ENCODE data around the gene ZNF593.

The ZNF593 gene

DNA sequence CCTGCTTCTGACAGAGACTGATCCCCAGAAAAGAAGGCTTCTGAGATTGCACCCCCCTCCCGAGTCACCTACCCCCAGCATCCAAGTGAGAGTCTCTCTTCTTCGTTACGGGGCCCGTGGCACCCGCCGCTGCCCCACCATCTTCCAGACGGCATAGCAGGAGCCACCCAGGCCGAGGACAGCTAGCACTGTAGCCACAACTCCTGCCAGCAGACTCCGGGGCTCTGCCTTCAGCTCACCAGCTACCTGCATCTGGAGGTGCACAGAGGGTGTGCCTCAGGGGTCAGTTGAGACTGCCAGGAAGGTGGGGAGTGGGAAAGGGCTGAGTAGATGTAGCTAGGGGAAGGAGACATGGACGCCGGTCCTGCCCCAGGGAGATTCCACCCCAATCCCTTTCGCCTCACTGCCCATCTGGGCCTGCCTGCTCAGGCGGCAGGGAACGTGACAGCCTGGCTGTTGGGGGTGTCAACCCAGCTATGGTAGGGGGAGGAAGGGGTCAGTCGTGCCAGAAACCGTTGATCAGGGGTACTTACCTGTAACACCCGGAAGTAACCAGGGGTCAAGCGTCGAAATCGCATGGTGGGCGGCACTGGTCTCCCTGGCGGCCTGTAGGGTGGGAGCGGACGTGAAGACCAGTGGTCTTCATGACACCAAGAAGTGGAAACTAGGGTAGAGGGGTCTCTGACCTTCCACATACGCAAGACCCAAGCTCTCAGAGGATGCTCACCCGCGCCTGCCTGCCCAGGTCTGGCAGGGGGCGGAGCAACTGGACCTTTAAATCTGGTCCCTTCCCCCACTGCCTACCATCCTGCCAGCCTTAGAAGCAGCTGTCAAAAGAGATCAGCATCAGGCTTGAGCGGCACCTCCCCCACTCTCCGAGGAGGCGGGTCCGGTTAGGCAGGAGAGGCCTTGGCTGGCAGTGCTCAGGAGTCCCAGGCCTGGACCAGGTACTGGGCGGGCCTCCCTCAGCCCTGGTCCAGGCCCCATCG, 1.7 kb downstream of the ZNF593 start, which contains the start of gene ZNF593OS:
Gene ZNF593OS (minus strand): TSS at position 749 of the 989 bp plus-strand sequence. CDS start 171 bp downstream, at position 578.
- POLR2A ChIA-PET: no interaction called here
- TF ChIP-seq CTCF (IDR thresholded peaks at IDR 0.05; ENCODE audit: insufficient read depth, low read length, missing control alignments): no peak
- DNase-seq (ENCODE audit: low read depth, low spot score): no peak
- peak within 1 kb of the TSS; percentile 93 for H3K4me3 ChIP-seq (ENCODE audit: low read depth, low read length)
- CTCF ChIA-PET: interaction anchor here (0.7 to 6.1 kb wide), 10 partner anchors 9 to 193 kb away, joined by 3 to 39 read pairs (median 8); partner anchors contain the start of gene CEP85

GRCh38 chr1:26175346-26175745, 5.6 kb downstream of the ZNF593 start:
- DNase-seq (ENCODE audit: low read depth, low spot score): no peak
- TF ChIP-seq CTCF (IDR thresholded peaks at IDR 0.05; ENCODE audit: insufficient read depth, low read length, missing control alignments): no peak
- ChIA-PET CTCF (interaction anchor here (1.4 to 2.0 kb wide), 3 partner anchors 12 to 18 kb away, joined by 3 to 6 read pairs (median 3); partner anchors contain the start of gene CATSPER4), POLR2A (interaction anchor here (0.6 kb wide), 1 partner anchor 913 kb away, joined by 3 read pairs; no protein-coding TSS in a partner anchor)
- no peak overlapping the region for H3K4me3 ChIP-seq (ENCODE audit: low read depth, low read length)

DNA sequence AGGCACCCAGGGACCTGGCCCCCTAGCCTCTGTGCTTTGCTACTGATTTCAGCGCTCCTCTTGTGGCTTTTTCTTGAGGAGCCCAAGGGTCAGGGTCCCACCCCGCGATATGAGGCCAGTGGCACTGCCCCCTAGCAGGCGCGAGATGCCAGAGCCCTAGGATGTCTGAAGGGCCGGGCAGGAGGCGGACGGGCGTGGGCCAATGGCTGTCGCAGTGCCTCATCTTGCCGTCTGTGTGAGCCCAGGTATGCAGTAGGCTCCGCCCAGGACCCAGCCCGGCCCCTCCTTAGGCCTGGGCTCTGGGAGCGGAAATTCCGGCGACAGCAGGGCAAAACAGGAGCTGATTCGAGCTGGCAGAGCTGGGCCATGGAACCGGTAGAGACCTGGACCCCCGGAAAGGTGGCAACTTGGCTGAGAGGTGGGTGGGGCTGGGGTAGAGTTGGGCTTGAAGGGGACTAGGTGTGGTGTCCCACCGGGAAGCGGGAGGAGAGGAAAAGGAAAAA, 7.5 kb downstream of the ZNF593 start, which contains the start of gene CNKSR1:
Gene CNKSR1 (plus strand): TSS at position 310 of the 503 bp plus-strand sequence. CDS start 57 bp downstream, at position 367.
- no peak for TF ChIP-seq CTCF (IDR thresholded peaks at IDR 0.05; ENCODE audit: insufficient read depth, low read length, missing control alignments)
- ChIA-PET CTCF (interaction anchor here (1.3 to 2.1 kb wide), 5 partner anchors 7 to 145 kb away, joined by 4 to 11 read pairs (median 5); partner anchors contain the start of genes CEP85 and ZNF593), POLR2A (no interaction called here)
- no peak for DNase-seq (ENCODE audit: low read depth, low spot score)
- no peak within 1 kb of the TSS for H3K4me3 ChIP-seq (ENCODE audit: low read depth, low read length)

GRCh38 chr1:26180010-26180506, 10.3 kb downstream of the ZNF593 start:
- CTCF ChIA-PET: interaction anchor here (0.9 to 2.3 kb wide), 5 partner anchors 9 to 54 kb away, joined by 3 to 11 read pairs (median 4); partner anchors contain the start of genes CEP85, ZNF593 and ZNF593OS
- no peak for TF ChIP-seq CTCF (IDR thresholded peaks at IDR 0.05; ENCODE audit: insufficient read depth, low read length, missing control alignments)
- DNase-seq (ENCODE audit: low read depth, low spot score): no peak
- H3K4me3 ChIP-seq (ENCODE audit: low read depth, low read length): no peak overlapping the region
- POLR2A ChIA-PET: no interaction called here

DNA sequence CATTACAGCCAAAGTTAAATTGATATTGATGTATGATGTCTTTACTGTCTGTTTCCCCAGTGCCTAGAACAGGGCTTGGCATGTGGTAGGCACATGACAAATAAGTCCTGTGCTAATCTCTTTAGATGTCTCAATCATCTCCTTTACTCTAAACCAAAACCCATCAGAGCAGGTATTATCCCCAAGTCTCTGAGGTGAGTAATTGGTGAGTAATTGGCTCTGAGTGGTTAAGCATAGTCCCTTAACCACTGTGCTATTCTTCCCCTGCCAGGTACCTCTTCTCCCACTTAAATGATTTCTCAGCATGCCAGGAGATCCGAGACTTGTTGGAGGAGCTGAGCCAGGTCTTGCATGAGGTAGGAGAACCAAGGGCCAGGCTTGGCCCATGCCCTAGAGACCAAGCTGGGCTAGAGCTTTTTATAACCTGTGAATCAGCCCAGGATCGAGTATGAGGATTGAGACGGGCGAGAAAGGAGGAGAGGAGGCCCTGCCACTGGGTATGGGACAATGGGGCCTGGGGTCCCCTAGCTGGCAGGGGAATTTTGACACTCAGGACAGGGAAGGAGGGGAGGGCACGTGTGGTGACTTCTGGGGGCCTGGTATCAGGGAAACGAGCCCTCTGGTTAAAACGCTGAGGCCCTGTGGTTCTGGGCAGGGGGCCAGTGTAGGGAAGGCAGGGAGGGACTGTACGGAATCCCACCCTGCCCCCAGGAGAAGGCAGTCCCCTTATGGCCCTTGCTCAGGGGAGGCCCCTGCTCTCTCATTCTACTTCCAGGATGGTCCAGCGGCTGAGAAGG, 12.1 kb downstream of the ZNF593 start:
- ChIA-PET CTCF (interaction anchor here (2.1 to 2.7 kb wide), 3 partner anchors 12 to 17 kb away, joined by 8 to 11 read pairs (median 11); partner anchors contain the start of gene ZNF593), POLR2A (no interaction called here)
- DNase-seq (ENCODE audit: low read depth, low spot score): no peak
- no peak for TF ChIP-seq CTCF (IDR thresholded peaks at IDR 0.05; ENCODE audit: insufficient read depth, low read length, missing control alignments)
- no peak overlapping the region for H3K4me3 ChIP-seq (ENCODE audit: low read depth, low read length)
